ENCODE data around the gene LHFPL3. TPM values are rescaled to one million over a fixed set of nuclear protein-coding genes. Genes with fewer than 3 reads are reported as not detected.

LHFPL3 gene
- total and polyA plus RNA-seq, 2 experiments from 2014 or later = 0.24 TPM; not detected in 1

GRCh38 chr7:104299777-104300176 lies 28.6 kb upstream of the LHFPL3 start:
- Histone ChIP-seq H3K79me2 (replicated peaks; ENCODE audit: insufficient read depth) (no peaks in the 10 kb centered on the region), H3K27me3 (ENCODE audit: insufficient read depth) (no peaks in the 10 kb centered on the region), H3F3A (replicated peaks; ENCODE audit: low read depth) (no peaks in the 10 kb centered on the region), H4K20me1 (replicated peaks; ENCODE audit: insufficient read depth) (no peaks in the 10 kb centered on the region), H3K9me2 (ENCODE audit: insufficient read depth) (peaks cover 3% of the 10 kb centered on the region; the same call in 1 of the 2 replicates), H3K36me3 (ENCODE audit: insufficient read depth) (no peaks in the 10 kb centered on the region), H3K4me1 (ENCODE audit: insufficient read depth) (no peaks in the 10 kb centered on the region), H3K4me2 (no peak overlapping the region), H2AFZ (no peak overlapping the region), H3K4me3 (no peak overlapping the region), H3K27ac (ENCODE audit: low read depth) (no peak overlapping the region)
- peaks cover 3% of the 10 kb centered on the region; the same call in 1 of the 3 replicates for H3K4me1 Mint-ChIP-seq
- no peak overlapping the region for H3K4me3 Mint-ChIP-seq
- H3K9me3 Mint-ChIP-seq = no peaks in the 10 kb centered on the region
- no peak for DNase-seq (ENCODE audit: low spot score)
- TF ChIP-seq EZH2 (IDR thresholded peaks at IDR 0.05; ENCODE audit: low read depth, unreplicated experiment) = no peak
- TF ChIP-seq ZNF331 (CRISPR knock-in tag; IDR thresholded peaks at IDR 0.05; ENCODE audit: low read depth) = no peak
- TF ChIP-seq, protein P1, sequence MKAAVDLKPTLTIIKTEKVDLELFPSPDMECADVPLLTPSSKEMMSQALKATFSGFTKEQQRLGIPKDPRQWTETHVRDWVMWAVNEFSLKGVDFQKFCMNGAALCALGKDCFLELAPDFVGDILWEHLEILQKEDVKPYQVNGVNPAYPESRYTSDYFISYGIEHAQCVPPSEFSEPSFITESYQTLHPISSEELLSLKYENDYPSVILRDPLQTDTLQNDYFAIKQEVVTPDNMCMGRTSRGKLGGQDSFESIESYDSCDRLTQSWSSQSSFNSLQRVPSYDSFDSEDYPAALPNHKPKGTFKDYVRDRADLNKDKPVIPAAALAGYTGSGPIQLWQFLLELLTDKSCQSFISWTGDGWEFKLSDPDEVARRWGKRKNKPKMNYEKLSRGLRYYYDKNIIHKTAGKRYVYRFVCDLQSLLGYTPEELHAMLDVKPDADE (IDR thresholded peaks at IDR 0.05) = no peak
- no peak for TF ChIP-seq ZNF114 (CRISPR knock-in tag; IDR thresholded peaks at IDR 0.05)
- no peak for TF ChIP-seq CTCF (conservative IDR thresholded peaks at IDR 0.05; ENCODE audit: low read depth in 2 of 2)
- TF ChIP-seq CREB1 (CRISPR knock-in tag; IDR thresholded peaks at IDR 0.05; ENCODE audit: low read depth) = no peak
- TF ChIP-seq POLR2AphosphoS5 (IDR thresholded peaks at IDR 0.05; ENCODE audit: low read depth) = no peak
- TF ChIP-seq STAT1 (IDR thresholded peaks at IDR 0.05; ENCODE audit: unreplicated experiment) = no peak
- no peak for TF ChIP-seq JUNB (IDR thresholded peaks at IDR 0.05; ENCODE audit: unreplicated experiment)
- no peak for TF ChIP-seq NANOG (IDR thresholded peaks at IDR 0.05; ENCODE audit: borderline replicate concordance)
- TF ChIP-seq, protein P2, sequence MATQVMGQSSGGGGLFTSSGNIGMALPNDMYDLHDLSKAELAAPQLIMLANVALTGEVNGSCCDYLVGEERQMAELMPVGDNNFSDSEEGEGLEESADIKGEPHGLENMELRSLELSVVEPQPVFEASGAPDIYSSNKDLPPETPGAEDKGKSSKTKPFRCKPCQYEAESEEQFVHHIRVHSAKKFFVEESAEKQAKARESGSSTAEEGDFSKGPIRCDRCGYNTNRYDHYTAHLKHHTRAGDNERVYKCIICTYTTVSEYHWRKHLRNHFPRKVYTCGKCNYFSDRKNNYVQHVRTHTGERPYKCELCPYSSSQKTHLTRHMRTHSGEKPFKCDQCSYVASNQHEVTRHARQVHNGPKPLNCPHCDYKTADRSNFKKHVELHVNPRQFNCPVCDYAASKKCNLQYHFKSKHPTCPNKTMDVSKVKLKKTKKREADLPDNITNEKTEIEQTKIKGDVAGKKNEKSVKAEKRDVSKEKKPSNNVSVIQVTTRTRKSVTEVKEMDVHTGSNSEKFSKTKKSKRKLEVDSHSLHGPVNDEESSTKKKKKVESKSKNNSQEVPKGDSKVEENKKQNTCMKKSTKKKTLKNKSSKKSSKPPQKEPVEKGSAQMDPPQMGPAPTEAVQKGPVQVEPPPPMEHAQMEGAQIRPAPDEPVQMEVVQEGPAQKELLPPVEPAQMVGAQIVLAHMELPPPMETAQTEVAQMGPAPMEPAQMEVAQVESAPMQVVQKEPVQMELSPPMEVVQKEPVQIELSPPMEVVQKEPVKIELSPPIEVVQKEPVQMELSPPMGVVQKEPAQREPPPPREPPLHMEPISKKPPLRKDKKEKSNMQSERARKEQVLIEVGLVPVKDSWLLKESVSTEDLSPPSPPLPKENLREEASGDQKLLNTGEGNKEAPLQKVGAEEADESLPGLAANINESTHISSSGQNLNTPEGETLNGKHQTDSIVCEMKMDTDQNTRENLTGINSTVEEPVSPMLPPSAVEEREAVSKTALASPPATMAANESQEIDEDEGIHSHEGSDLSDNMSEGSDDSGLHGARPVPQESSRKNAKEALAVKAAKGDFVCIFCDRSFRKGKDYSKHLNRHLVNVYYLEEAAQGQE (IDR thresholded peaks at IDR 0.05; ENCODE audit: unreplicated experiment) = no peak
- no peak for TF ChIP-seq EZH2phosphoT487 (IDR thresholded peaks at IDR 0.05; ENCODE audit: unreplicated experiment)
- no peak for TF ChIP-seq ZNF462 (CRISPR knock-in tag; IDR thresholded peaks at IDR 0.05)
- no peak for ATAC-seq
- H3K27me3 Mint-ChIP-seq (ENCODE audit: insufficient read depth, low read depth, poor library complexity) = peaks cover 3% of the 10 kb centered on the region
- no peak overlapping the region for H3K27ac Mint-ChIP-seq
- H3K36me3 Mint-ChIP-seq (ENCODE audit: low read depth) = no peaks in the 10 kb centered on the region
